Thyroid gland (tissue), 4 donors: ENCODE data around the gene NUDCD2.

ENCODE experiments used
- CTCF ChIP-seq, 6 experiments: fragments of 200-600 bp in 3 of 6; fragments of 450-650 bp in 3 of 6; sonication (generic) in 3 of 6; IDR thresholded peaks; one replicate each; pipeline ENCODE4 v1.5.1; 2016 to 2019; ENCODE audit warnings: antibody characterized with exemption in 6 of 6, mild to moderate bottlenecking in 2 of 6, inconsistent platforms in 1 of 6, moderate library complexity in 1 of 6
- POLR2A ChIP-seq, 2 donors: fragments of 450-650 bp; IDR thresholded peaks; one replicate each; pipeline ENCODE4 v1.6.1; 2017; ENCODE audit warnings: antibody characterized with exemption in 2 of 2, mild to moderate bottlenecking in 2 of 2, moderate library complexity in 1 of 2

GRCh38 chr5:163473635-163474243, 13.8 kb upstream of the NUDCD2 start:
- TF ChIP-seq POLR2A (IDR thresholded peaks at IDR 0.05), result no peak
- TF ChIP-seq CTCF (IDR thresholded peaks at IDR 0.05), result peak in 4 of 6 experiments; percentile 24 to 59 (median 36)
